ENCODE measurements around the gene SRP72. TPM values are rescaled to one million over a fixed set of nuclear protein-coding genes. Genes with fewer than 3 reads are reported as not detected.
"Not testable (repeated sequence)": the region's sequence is repeated elsewhere in the genome, so short reads cannot be mapped to it uniquely, and the experiment has no call there.

The SRP72 gene
- 104 and 108 TPM in 2 replicates for total RNA-seq (2014; rRNA removed; shearing (Covaris generic))
- 31.6 and 34.9 TPM in 2 replicates for polyA plus RNA-seq (2014; cell fraction: nucleus; rRNA removed)

- peak; percentile 80 for DNase-seq (ENCODE audit: extremely low read depth, low read depth)
Measured at GRCh38 chr4:56467284-56468096, at the start of gene SRP72. Gene SRP72 (plus strand): TSS chr4:56467617. CDS start chr4:56467636, 19 bp downstream.

DNA sequence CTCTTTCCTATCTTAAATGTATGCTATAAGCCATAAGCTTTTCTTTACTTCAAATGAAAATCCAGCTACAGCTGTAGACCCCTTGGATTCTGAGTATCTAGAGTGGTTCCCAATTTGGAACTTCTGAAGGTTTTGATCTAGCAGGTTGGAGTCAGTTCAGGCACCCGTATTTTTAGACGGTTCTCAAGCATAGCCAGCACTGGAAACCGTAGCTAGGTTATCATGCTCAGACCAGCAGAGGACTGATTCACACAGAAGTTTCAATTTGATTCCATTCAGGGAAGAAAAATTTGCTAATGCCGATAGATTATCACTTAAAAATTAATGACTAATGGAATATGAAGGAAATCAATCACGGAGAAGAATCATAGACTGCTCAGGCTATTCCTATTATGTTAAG, 43.2 kb upstream of the SRP72 start:
- DNase-seq (ENCODE audit: extremely low read depth, low read depth), result no peak

GRCh38 chr4:56424697-56425514, 42.5 kb upstream of the SRP72 start:
- DNase-seq (ENCODE audit: extremely low read depth, low read depth), result no peak

DNA sequence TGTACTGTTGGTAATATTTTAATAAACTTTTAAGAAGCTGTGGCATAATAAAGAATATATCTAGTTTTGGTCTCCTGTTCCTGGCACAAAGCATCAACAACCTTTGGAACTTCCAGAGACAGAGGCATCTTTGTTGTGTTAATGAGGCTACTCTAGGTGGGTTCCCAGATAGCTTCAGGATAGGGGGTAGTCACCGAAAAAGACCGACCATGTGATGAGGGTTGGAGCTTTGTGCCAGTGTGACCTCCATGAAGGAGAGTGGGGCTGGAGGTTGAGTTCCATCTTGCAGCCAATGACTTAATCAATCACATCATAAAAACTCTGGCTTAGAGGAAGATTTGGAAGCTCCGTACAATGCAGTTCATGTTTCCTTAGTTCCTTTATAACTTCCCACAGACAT, 41.9 kb upstream of the SRP72 start:
- no peak for DNase-seq (ENCODE audit: extremely low read depth, low read depth)

GRCh38 chr4:56426273-56426672, 41.1 kb upstream of the SRP72 start:
- DNase-seq (ENCODE audit: extremely low read depth, low read depth), result no peak

DNA sequence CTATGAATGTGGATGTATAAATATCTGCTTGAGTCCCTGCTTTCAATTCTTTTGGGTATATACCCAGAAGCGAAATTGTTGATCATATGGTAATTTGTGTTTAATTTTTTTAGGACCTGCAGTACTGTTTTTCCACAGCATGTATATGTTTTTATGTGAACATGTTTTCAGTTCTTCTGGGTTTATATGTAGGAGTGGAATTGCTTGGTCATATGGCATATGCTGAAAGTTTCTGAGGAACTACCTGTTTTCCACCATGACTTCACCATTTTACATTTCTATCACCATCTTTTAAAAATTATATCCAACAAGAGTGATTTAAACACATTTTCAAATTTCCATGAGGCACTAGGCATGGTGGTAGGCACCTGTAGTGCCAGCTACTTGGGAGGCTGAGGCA, 40.2 kb upstream of the SRP72 start:
- DNase-seq (ENCODE audit: extremely low read depth, low read depth), result no peak

DNA sequence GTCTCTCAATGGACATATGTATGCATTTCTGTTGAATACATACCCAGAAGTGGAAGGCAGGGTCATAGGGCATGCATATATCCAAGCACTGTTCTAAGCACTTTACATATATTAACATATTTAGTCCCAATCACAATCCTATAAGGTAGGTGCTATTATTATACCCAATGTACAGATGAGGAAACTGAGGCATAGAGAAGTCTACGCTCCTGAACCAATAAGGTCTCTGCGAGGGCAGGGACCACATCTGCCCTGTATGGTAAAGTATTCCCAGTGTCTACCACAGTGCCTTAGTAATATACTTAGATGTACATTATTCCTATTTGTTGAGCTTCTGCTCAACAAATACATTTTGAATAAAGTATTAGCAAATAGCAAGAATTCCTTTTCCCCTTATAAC, 37.2 kb upstream of the SRP72 start:
- DNase-seq (ENCODE audit: extremely low read depth, low read depth), result no peak

DNA sequence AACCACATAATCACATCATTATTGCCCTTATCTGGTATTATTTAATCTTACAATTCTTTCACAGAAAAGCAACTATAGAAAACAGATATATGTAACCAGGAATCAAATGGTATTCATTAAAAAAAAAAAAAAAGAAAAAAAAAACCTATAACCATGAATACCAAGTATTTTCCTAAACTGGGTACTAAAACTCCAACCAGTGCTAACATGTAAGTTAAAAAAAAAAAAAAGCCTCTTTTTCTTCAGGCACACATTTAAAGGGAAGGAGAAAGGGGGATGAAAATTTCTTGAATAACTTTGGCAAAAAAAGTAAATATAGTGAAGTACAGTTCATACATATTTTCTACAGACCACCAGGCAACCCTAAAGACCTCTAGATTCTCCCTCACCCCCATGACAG, 34.1 kb upstream of the SRP72 start:
- DNase-seq (ENCODE audit: extremely low read depth, low read depth), result no peak

GRCh38 chr4:56434599-56435139, 32.7 kb upstream of the SRP72 start:
- DNase-seq (ENCODE audit: extremely low read depth, low read depth), result peak; percentile 52

GRCh38 chr4:56435140-56435926, 32.1 kb upstream of the SRP72 start, which contains the start of gene PPAT:
Gene PPAT (minus strand): TSS chr4:56435615. CDS start chr4:56435477, 138 bp downstream.
- DNase-seq (ENCODE audit: extremely low read depth, low read depth), result peak; percentile 94

DNA sequence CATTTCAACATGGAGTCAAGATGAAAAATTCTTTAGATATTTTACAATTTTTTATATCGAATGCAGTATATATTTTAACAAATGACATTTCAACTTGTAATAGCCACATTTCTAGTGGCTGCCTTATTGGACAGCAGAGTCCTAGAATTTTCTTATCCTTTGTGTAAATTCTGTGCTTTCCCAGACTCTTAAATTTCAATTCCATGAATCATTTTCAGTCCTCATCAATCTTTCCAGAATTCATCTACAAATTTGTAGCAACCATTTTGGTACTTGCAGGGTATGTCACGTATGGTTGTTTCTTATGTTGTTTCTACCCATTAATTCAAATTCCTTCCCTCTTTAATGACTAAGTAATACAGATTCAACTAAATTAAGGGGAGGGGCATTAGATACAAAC, 28.7 kb upstream of the SRP72 start:
- DNase-seq (ENCODE audit: extremely low read depth, low read depth), result no peak

- DNase-seq (ENCODE audit: extremely low read depth, low read depth), result no peak
Measured at GRCh38 chr4:56440983-56441382, 26.4 kb upstream of the SRP72 start.

- DNase-seq (ENCODE audit: extremely low read depth, low read depth), result no peak
Measured at GRCh38 chr4:56444719-56445118, 22.7 kb upstream of the SRP72 start.

DNA sequence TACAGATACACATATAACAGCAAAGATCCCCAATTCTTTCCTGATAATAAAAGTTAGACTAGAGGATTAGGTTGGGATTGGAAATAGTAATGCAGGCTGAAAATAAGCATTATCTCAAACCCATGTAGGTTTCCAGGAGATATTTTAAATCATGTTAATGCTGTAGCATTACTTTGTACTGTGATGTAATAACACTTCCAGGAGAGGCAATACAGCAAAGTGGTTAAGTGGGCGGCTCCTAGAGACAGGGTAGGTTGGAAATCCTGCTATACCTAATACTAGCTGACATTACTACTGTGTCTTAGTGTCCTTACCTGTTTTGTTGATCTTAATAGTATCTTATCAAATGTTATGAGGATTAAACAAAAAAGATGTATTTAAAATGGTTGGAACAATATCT, 21.7 kb upstream of the SRP72 start:
- no peak for DNase-seq (ENCODE audit: extremely low read depth, low read depth)

- no peak for DNase-seq (ENCODE audit: extremely low read depth, low read depth)
Measured at GRCh38 chr4:56448301-56448700, 19.1 kb upstream of the SRP72 start.

GRCh38 chr4:56449475-56449874, 17.9 kb upstream of the SRP72 start:
- not testable (repeated sequence) for DNase-seq (ENCODE audit: extremely low read depth, low read depth)

GRCh38 chr4:56450342-56450741, 17.1 kb upstream of the SRP72 start:
- DNase-seq (ENCODE audit: extremely low read depth, low read depth), result no peak

GRCh38 chr4:56460085-56460484, 7.3 kb upstream of the SRP72 start:
- DNase-seq (ENCODE audit: extremely low read depth, low read depth), result no peak

DNA sequence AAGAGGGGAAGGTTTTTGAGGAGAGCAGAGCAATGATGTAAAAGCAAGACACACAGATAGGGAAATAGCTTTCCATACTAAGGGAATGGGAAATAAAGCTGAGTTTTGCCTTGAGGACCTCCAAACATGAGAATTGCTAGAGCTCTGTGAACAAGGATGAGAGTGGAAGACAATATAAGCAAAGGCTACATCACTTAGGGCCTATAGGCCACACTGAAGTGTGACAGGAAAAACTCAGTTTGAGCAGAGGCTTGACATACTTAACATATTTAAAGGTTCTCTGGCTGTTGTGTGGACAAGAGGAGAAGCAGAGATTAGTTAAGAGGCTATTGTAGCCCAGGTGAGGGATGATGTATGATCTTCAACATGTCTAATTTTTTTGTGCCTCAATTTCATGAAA, 5.3 kb upstream of the SRP72 start:
- DNase-seq (ENCODE audit: extremely low read depth, low read depth), result no peak

GRCh38 chr4:56463711-56464110, 3.7 kb upstream of the SRP72 start:
- no peak for DNase-seq (ENCODE audit: extremely low read depth, low read depth)

DNA sequence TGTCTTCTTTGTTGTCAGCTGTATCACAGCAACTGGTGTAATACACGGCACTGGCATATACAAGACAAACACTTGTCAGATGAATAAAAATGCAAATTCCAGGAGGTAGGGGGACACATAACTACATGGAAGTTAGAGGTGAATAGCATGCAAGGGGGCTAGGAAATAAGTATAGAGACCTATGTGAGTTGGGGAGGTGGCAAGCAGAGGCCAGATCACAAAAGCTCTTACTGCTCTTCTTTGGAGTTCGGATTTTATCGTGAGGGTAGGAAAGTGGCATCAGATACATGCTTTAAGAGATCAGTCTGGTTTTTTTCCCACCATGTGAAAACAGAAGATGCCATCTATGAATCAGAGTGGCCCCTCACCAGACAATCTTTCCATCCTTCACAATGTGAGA, 2.8 kb upstream of the SRP72 start:
- DNase-seq (ENCODE audit: extremely low read depth, low read depth), result no peak
